Measurements from ENCODE around the gene DNAH17.

DNA sequence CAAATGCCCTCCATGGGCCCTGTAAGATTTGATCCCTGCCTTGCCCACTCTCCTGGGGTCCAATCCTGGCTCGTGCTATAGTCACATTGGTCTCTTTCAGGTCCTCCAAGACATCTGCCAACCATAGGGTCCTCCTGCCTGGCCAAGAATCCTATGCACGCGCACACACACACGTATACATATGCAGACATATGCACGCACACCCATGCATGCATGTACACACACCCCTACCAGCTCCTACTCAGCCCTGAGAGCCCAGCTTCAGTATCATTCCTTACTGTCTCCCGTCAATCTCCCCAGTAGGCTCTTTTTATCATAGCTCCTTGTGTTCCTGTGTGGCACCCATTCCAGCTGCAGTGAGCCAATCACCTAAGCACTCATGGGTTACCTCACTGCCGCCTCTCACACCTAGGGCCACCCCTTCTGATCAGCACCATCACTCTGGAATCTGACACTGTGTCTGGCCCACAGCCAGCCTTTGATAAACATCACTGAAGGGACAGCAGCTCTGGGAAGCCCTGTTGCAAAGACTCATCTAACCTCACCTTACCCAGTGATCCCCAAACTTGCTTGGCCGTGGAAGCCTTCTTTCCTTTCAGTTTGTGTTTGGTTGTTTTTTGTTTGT is 7.9 kb upstream of the DNAH17 start:
- TF ChIP-seq, protein P1, sequence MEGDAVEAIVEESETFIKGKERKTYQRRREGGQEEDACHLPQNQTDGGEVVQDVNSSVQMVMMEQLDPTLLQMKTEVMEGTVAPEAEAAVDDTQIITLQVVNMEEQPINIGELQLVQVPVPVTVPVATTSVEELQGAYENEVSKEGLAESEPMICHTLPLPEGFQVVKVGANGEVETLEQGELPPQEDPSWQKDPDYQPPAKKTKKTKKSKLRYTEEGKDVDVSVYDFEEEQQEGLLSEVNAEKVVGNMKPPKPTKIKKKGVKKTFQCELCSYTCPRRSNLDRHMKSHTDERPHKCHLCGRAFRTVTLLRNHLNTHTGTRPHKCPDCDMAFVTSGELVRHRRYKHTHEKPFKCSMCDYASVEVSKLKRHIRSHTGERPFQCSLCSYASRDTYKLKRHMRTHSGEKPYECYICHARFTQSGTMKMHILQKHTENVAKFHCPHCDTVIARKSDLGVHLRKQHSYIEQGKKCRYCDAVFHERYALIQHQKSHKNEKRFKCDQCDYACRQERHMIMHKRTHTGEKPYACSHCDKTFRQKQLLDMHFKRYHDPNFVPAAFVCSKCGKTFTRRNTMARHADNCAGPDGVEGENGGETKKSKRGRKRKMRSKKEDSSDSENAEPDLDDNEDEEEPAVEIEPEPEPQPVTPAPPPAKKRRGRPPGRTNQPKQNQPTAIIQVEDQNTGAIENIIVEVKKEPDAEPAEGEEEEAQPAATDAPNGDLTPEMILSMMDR (IDR thresholded peaks at IDR 0.05): no peak
- TF ChIP-seq EZH2 (IDR thresholded peaks at IDR 0.05; ENCODE audit: borderline replicate concordance, insufficient read depth, low read depth, low read length, poor library complexity, severe bottlenecking): no peak
